SU-DHL-6 (cell line): ENCODE results near the gene ENDOV.
A peak's percentile ranks its signal among the peaks of the same experiment; 100 is the strongest.

Experiments used
- H2AFZ ChIP-seq: fragments of 200-600 bp; sonication (generic); 2 replicates; pipeline ENCODE4 v1.6.1; 2014; ENCODE audit warnings: low read depth, mild to moderate bottlenecking, moderate library complexity, mixed read lengths, antibody characterized with exemption, low read length; ENCODE audit not compliant: severe bottlenecking
- H3F3A ChIP-seq: fragments of 200-600 bp; shearing (Covaris generic); 2 replicates; pipeline ENCODE4 v1.6.0; 2016; ENCODE audit warnings: antibody characterized with exemption, mild to moderate bottlenecking; ENCODE audit not compliant: insufficient read depth
- H3K27ac ChIP-seq: fragments of 200-600 bp; sonication (generic); 2 replicates; pipeline ENCODE4 v1.5.1; 2016; ENCODE audit warnings: low read depth, mild to moderate bottlenecking, low read length, moderate library complexity, mixed read lengths
- H3K27me3 ChIP-seq: fragments of 200-600 bp; sonication (generic), shearing (Covaris generic); 2 replicates; pipeline ENCODE4 v1.6.0; 2014; ENCODE audit warnings: mild to moderate bottlenecking, low read length
- H3K36me3 ChIP-seq: fragments of 200-600 bp; sonication (generic); 2 replicates; pipeline ENCODE4 v1.6.1; 2014; ENCODE audit warnings: mild to moderate bottlenecking, low read length, mixed read lengths
- H3K4me2 ChIP-seq: fragments of 300-600, 200-600 bp; shearing (Covaris generic), sonication (generic); 2 replicates; pipeline ENCODE4 v1.6.0; 2014; ENCODE audit warnings: low read length, low read depth, mild to moderate bottlenecking; ENCODE audit not compliant: poor library complexity, severe bottlenecking
- H3K4me3 ChIP-seq: fragments of 200-600 bp; sonication (generic); 2 replicates; pipeline ENCODE4 v1.5.1; 2014; ENCODE audit warnings: antibody characterized with exemption, low read length, mild to moderate bottlenecking, mixed read lengths; ENCODE audit not compliant: insufficient read depth, poor library complexity, severe bottlenecking
- H3K79me2 ChIP-seq: fragments of 200-600 bp; sonication (generic); 2 replicates; pipeline ENCODE4 v1.6.1; 2014; ENCODE audit warnings: mild to moderate bottlenecking, low read length, moderate library complexity; ENCODE audit not compliant: insufficient read depth
- H3K9ac ChIP-seq: fragments of 200-600 bp; sonication (generic); 2 replicates; pipeline ENCODE4 v1.7.0; 2014; ENCODE audit warnings: mild to moderate bottlenecking, low read length
- H3K9me2 ChIP-seq: fragments of 200-600 bp; sonication (generic); replicated peaks from 2 replicates; pipeline ENCODE4 v1.6.1; 2014; ENCODE audit warnings: low read length; ENCODE audit not compliant: insufficient read depth
- H3K9me3 ChIP-seq: fragments of 200-600 bp; sonication (generic); 2 replicates; pipeline ENCODE4 v1.6.1; 2014; ENCODE audit warnings: low read length, mixed read lengths; ENCODE audit not compliant: insufficient read depth
- H4K20me1 ChIP-seq: fragments of 200-600 bp; sonication (generic); 2 replicates; pipeline ENCODE4 v1.6.1; 2014; ENCODE audit warnings: low read depth, mild to moderate bottlenecking, antibody characterized with exemption, low read length, moderate library complexity, mixed read lengths
- EZH2phosphoT487 ChIP-seq: fragments of 200-600 bp; sonication (generic), shearing (Covaris generic); conservative IDR thresholded peaks from 2 replicates; pipeline ENCODE4 v1.6.1; 2018; ENCODE audit warnings: mild to moderate bottlenecking, antibody characterized with exemption, low read length, moderate library complexity, mixed read lengths
- TF ChIP-seq, protein P1 (sequence below): fragments of 200-600 bp; sonication (generic); IDR thresholded peaks from one replicate; pipeline ENCODE4 v1.5.1; 2017; ENCODE audit warnings: antibody characterized with exemption, mild to moderate bottlenecking, low read length, moderate library complexity; ENCODE audit not compliant: insufficient read depth, poor library complexity, severe bottlenecking

The ENDOV gene

DNA sequence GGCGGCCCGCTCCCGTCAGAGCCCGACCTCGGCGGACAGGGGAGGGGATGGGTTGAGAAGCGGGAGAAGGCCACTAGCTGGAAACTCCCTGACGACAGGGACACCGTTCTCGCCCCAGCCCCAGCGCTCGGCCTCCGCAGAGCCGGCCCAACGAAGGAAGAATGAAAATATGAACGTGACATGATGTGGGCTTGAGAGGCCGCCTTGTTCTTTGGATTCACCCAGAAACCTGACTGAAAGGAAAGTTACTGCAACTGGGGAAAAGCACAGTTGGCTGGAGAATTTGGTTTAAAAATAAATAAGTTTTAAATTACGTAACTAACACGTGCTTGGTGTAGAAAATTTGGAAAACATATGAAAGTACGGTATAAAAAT is 40.4 kb downstream of the ENDOV start:
- Histone ChIP-seq H3F3A (peaks cover 3% of the 10 kb centered on the region; the same call in 1 of the 2 replicates), H3K9me2 (no peaks in the 10 kb centered on the region), H3K9ac (peak overlapping the region; percentile 100), H3K4me2 (peak overlapping the region; percentile 84), H3K27me3 (no peaks in the 10 kb centered on the region), H4K20me1 (no peaks in the 10 kb centered on the region), H3K79me2 (no peaks in the 10 kb centered on the region), H2AFZ (peak overlapping the region; percentile 84), H3K36me3 (no peaks in the 10 kb centered on the region), H3K9me3 (no peaks in the 10 kb centered on the region), H3K4me3 (peak overlapping the region; percentile 92), H3K27ac (peak overlapping the region; percentile 71)
- no peak for TF ChIP-seq EZH2phosphoT487
- TF ChIP-seq, protein P1, sequence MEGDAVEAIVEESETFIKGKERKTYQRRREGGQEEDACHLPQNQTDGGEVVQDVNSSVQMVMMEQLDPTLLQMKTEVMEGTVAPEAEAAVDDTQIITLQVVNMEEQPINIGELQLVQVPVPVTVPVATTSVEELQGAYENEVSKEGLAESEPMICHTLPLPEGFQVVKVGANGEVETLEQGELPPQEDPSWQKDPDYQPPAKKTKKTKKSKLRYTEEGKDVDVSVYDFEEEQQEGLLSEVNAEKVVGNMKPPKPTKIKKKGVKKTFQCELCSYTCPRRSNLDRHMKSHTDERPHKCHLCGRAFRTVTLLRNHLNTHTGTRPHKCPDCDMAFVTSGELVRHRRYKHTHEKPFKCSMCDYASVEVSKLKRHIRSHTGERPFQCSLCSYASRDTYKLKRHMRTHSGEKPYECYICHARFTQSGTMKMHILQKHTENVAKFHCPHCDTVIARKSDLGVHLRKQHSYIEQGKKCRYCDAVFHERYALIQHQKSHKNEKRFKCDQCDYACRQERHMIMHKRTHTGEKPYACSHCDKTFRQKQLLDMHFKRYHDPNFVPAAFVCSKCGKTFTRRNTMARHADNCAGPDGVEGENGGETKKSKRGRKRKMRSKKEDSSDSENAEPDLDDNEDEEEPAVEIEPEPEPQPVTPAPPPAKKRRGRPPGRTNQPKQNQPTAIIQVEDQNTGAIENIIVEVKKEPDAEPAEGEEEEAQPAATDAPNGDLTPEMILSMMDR: no peak

DNA sequence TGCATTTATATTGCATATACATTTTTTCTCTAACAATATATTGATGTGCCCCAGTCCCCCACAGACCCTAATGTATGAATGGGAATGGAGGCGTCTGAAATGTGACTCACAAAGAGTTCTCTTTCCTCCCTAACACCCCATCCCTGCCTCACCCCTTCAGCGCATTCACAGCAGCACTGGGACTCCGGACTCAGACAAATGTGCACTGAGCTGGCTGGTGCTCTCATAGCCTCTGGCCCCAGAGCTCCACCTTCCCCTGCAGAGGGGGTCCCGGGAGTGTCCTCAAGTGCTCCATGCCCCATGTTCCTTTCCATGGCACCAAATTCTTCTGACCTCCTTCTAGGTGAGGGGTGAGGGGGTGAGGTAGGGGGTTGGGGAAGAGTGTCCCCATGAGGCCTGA is 40.8 kb downstream of the ENDOV start:
- Histone ChIP-seq H3K4me3 (peak overlapping the region; percentile 92), H3K9ac (peak overlapping the region; percentile 100; the same call in 1 of the 2 replicates), H3K9me2 (no peaks in the 10 kb centered on the region), H3K9me3 (no peaks in the 10 kb centered on the region), H3K27me3 (no peaks in the 10 kb centered on the region), H3K27ac (no peak overlapping the region), H3K79me2 (no peaks in the 10 kb centered on the region), H2AFZ (no peak overlapping the region), H3F3A (peaks cover 3% of the 10 kb centered on the region; the same call in 1 of the 2 replicates), H4K20me1 (no peaks in the 10 kb centered on the region), H3K36me3 (no peaks in the 10 kb centered on the region), H3K4me2 (peak overlapping the region; percentile 84)
- TF ChIP-seq, protein P1: no peak
- TF ChIP-seq EZH2phosphoT487: no peak

- Histone ChIP-seq H4K20me1 (no peaks in the 10 kb centered on the region), H3K9me2 (no peaks in the 10 kb centered on the region), H3K27me3 (no peaks in the 10 kb centered on the region), H3K4me2 (no peak overlapping the region), H3K9me3 (no peaks in the 10 kb centered on the region), H3K27ac (no peak overlapping the region), H3K9ac (no peak overlapping the region), H3F3A (peaks cover 3% of the 10 kb centered on the region; the same call in 1 of the 2 replicates), H3K79me2 (no peaks in the 10 kb centered on the region), H3K36me3 (no peaks in the 10 kb centered on the region), H3K4me3 (no peak overlapping the region), H2AFZ (no peak overlapping the region)
- TF ChIP-seq, protein P1: no peak
- TF ChIP-seq EZH2phosphoT487: no peak
Observed at GRCh38 chr17:80456465-80457235, 41.7 kb downstream of the ENDOV start.
